HPDE6-E6E7 (cell line): ENCODE data around the gene BBS9.

Experiments
- DNase-seq: peaks from one replicate; pipeline ENCODE4 v3.0.0; 2011; ENCODE audit warnings: missing footprints; ENCODE audit errors: extremely low spot score

BBS9 gene

DNA sequence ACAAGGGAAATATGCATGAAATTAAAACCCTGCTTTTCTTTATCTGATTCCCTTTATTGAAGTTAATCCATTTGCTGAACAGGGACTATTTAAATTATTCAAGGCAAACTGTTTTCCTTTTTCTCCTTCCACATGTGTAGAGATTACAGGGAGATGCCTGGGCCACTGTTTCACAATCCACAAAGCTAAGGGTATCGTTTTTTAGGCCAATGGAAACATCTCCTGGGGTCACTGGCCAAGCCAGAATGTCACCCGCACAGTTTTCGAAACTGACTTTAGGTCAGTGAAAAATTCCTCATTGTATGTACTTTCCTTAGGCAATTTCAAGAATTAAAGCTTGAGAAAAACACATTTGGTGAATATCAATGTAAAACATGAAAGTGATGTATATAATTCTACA is 516.8 kb downstream of the BBS9 start:
- DNase-seq, result no peak

DNA sequence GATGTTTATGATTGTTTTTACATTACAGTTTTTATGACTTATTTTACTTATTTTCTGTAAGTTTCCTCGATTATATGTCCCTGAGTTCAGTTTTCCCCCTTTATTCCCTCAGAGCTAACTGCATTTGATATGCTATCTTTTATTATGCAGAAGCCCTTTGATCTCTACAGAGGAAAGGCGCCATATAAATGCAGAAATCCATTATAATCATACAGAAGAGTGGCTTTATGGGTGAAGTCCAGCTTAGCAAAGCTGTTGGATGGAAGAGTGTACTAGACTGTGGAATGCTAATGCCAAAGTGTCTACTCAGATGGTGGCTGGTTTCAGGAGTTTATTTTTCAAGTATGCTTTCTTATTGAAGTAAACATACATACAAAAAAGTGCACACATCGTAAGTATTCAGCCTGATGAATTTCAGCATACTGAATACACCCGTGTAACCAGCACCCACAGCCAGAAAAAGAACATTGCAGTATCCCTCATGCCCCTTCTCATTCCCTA is 517.6 kb downstream of the BBS9 start:
- no peak for DNase-seq

DNA sequence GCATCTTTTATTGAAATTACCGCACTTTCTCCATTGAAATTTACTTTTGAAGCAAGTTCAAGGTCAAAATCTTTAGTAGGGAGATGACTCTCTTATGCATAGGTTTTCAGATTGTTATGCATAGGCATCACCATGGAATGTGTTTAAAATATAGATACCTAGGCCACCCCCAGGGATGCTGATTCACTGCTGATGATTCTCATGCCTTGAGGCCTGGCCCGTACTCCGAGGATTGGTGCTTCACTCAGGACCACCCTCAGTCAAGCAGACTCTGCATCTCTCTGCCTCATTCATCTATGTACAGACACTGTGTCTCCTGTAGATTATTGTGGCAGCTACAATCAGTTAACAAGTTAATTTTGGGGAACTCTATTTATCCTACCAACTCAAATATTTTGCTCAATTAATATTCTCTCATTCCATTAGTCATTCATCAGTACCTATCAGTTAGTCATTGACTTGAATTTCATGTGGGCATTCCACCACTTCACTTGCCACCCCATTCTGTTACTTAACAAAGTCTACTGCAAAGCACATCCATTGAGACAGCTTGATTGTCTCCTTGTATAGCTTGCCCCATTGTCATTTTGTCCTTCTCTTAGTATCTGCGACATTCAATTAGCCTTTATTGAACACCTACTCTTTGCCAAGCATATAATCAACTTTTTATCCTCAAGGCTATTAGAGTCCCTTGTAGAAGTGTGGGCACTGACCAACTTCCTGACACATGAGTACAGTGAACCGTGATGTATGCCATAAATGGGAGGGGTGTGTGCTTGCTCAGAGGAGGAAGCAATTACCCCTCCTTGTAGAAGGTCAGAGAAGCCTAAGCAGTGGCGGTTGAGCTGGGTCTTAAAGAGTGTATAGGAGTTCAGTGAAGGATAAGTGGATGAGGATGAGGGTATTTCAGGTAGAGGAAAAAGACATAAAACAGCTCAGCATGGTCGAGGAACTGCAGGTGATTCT is 520.4 kb downstream of the BBS9 start:
- no peak for DNase-seq

DNA sequence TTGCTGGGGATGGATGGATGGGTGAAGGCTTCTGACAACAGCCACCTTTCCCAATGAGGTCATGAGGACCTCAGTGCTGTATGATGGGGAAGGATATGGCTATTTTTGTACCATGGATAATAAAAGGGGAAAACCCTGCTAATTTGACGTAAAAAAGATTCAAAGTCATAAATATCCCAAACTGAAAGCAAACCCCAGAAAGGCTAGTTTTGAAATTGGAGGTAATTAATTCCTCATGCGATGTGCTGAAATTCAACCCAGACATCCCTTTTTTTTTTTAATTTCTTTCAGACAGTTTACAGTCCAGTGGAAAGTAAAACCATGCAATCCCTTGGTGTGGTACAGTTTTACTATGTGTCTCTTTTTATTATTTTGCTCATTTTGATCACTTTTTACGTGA is 521.5 kb downstream of the BBS9 start:
- DNase-seq, result no peak

DNA sequence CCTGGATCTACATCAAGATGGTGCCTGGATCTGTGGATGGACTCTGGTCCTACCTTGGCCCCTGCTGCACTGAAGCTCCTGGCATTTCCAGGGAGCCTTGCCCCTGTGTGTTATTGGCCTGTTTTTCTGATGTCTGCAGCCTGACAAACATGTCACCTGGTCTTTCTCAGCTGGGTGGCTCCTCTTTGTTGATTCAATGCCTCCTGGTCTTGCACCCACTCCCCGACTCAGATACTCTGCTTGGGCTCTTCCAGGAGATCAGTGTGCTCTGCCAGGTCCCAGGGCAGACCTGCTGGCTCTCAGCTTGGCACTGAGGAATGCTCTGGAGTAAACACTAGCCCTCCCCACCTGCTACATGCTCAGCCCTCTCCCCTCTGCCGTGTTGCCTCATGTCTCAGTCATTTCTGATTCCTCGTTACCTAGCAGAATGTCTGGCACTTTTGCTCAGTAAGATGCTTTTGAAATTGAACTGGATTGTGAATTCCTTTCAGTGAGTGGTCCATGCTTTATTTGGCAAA is 522.7 kb downstream of the BBS9 start:
- DNase-seq, result no peak

DNA sequence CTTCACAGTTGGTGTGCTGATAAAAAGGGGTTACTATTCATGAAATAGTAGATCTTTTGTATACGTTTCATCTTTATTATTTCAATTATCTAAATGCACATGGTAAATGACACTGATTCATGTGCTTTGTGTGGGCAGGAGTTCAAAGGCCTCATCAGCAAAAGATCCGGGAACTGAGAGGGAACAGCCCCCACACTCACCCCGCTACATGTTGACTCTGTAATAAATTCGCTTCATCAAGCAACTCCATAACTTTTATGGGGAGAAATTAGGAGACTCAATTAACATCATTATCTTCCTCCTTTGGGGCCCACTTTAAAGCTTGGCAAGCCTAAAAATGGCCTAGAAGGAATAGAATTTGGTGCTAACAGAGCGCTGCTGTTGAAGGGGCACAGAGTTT is 525.3 kb downstream of the BBS9 start:
- DNase-seq, result no peak
